H1 (cell line): ENCODE measurements around the gene SIKE1. TPM values are rescaled to one million over a fixed set of nuclear protein-coding genes. Genes with fewer than 3 reads are reported as not detected.

Source experiments
- CTCF ChIA-PET: fragments of 300-600 bp; sonication (Branson Sonifier 250); formaldehyde crosslinking; loops from one replicate; lab custom pipeline; 2021; ENCODE audit not compliant: partially characterized antibody; lab: Charles Lee
- POLR2A ChIA-PET: fragments of 300-600 bp; sonication (Branson Sonifier 250); formaldehyde crosslinking; loops from one replicate; lab custom pipeline; 2021; ENCODE audit warnings: inconsistent platforms; ENCODE audit not compliant: partially characterized antibody; lab: Charles Lee
- DNase-seq, 2 experiments: peaks; one replicate each; pipeline versions ENCODE4 v3.0.0 to v3.0.0-alpha.2; 2010 to 2022; ENCODE audit warnings: low spot score in 2 of 2, low read depth in 1 of 2, mixed read lengths in 1 of 2
- FAIRE-seq: peaks from 2 replicates; lab custom pipeline; 2011; peaks lifted over from hg19 to GRCh38; lab: Jason Lieb, UNC
- H2AFZ ChIP-seq: 2 replicates; pipeline ENCODE4 v1.8.1; 2012; ENCODE audit warnings: low read length, inconsistent platforms
- H2AK5ac ChIP-seq: 2 replicates; pipeline ENCODE4 v1.6.1; 2013; ENCODE audit warnings: low read depth, low read length
- H2BK120ac ChIP-seq: replicated peaks from 2 replicates; pipeline ENCODE3; 2013; ENCODE audit warnings: low read depth, low read length, inconsistent platforms
- H2BK12ac ChIP-seq: 2 replicates; pipeline ENCODE4 v1.6.1; 2013; ENCODE audit warnings: low read depth, low read length
- H2BK15ac ChIP-seq: 2 replicates; pipeline ENCODE4 v1.6.1; 2013; ENCODE audit warnings: low read length
- H2BK20ac ChIP-seq: 2 replicates; pipeline ENCODE4 v1.6.1; 2013; ENCODE audit warnings: low read length
- H2BK5ac ChIP-seq: 2 replicates; pipeline ENCODE4 v1.6.1; 2013; ENCODE audit warnings: low read depth, low read length
- H3K14ac ChIP-seq: 2 replicates; pipeline ENCODE4 v1.6.1; 2013; ENCODE audit warnings: inconsistent platforms; ENCODE audit not compliant: insufficient read length
- H3K18ac ChIP-seq: 2 replicates; pipeline ENCODE4 v1.6.1; 2013; ENCODE audit warnings: low read length; ENCODE audit errors: extremely low read depth
- H3K23ac ChIP-seq: 2 replicates; pipeline ENCODE4 v1.6.1; 2013; ENCODE audit warnings: inconsistent platforms; ENCODE audit not compliant: insufficient read length
- H3K23me2 ChIP-seq: 2 replicates; pipeline ENCODE4 v1.6.1; 2013; ENCODE audit warnings: low read depth, low read length
- H3K27ac ChIP-seq: 2 replicates; pipeline ENCODE4 v1.6.1; 2011; ENCODE audit warnings: low read depth, low read length, inconsistent platforms
- H3K27me3 ChIP-seq, 4 experiments: replicated peaks in 1 of 4; 1 replicate in 1 of 4; 2 replicates in 3 of 4; pipeline versions ENCODE4 v1.6.1 to v1.8.1; 2011 to 2013; ENCODE audit warnings: low read length in 3 of 4, mild to moderate bottlenecking in 3 of 4, inconsistent platforms in 2 of 4, mixed read lengths in 2 of 4, moderate library complexity in 1 of 4; ENCODE audit not compliant: control insufficient read depth in 3 of 4, insufficient read depth in 3 of 4; ENCODE audit errors: extremely low read depth in 1 of 4
- H3K36me3 ChIP-seq, 4 experiments: 2 replicates each; pipeline versions ENCODE4 v1.6.1 to v1.8.1; 2011 to 2013; ENCODE audit warnings: mild to moderate bottlenecking in 4 of 4, low read length in 3 of 4, moderate library complexity in 2 of 4, control low read depth in 1 of 4, inconsistent platforms in 1 of 4; ENCODE audit not compliant: insufficient read depth in 4 of 4, control insufficient read depth in 2 of 4
- H3K4ac ChIP-seq: replicated peaks from 2 replicates; pipeline ENCODE3; 2013; ENCODE audit warnings: low read length, low read depth, mixed read lengths, inconsistent platforms; ENCODE audit not compliant: insufficient read length
- H3K4me1 ChIP-seq, 4 experiments: replicated peaks in 1 of 4; 1 replicate in 1 of 4; 2 replicates in 3 of 4; pipeline versions ENCODE4 v1.6.1 to v1.8.1; 2011 to 2013; ENCODE audit warnings: low read length in 3 of 4, inconsistent platforms in 2 of 4, mixed read lengths in 1 of 4; ENCODE audit not compliant: insufficient read depth in 4 of 4, control insufficient read depth in 3 of 4
- H3K4me2 ChIP-seq, 2 experiments: 2 replicates each; pipeline versions ENCODE4 v1.6.1 to v1.8.1; 2011 to 2013; ENCODE audit warnings: low read depth in 2 of 2, low read length in 2 of 2, control low read depth in 1 of 2, inconsistent platforms in 1 of 2, mild to moderate bottlenecking in 1 of 2; ENCODE audit not compliant: insufficient read depth in 1 of 2
- H3K4me3 ChIP-seq, 4 experiments: fragments of 200-600, 300-600 bp in 1 of 4; sonication (generic), shearing (Covaris generic), sonication (Bioruptor Twin) in 1 of 4; 2 replicates each; pipeline versions ENCODE4 v1.5.1 to v1.8.1; 2011 to 2016; ENCODE audit warnings: low read length in 4 of 4, low read depth in 3 of 4, control low read depth in 2 of 4, inconsistent platforms in 2 of 4, mild to moderate bottlenecking in 2 of 4, mixed read lengths in 1 of 4, moderate library complexity in 1 of 4; ENCODE audit not compliant: insufficient read depth in 2 of 4; ENCODE audit errors: extremely low read depth in 1 of 4
- H3K56ac ChIP-seq: replicated peaks from 2 replicates; pipeline ENCODE3; 2013; ENCODE audit warnings: low read depth, mild to moderate bottlenecking, mixed read lengths, low read length, inconsistent platforms; ENCODE audit not compliant: insufficient read length
- H3K79me1 ChIP-seq: 2 replicates; pipeline ENCODE4 v1.6.1; 2013; ENCODE audit warnings: low read depth, low read length, control low read depth
- H3K79me2 ChIP-seq, 2 experiments: 2 replicates each; pipeline versions ENCODE4 v1.6.1 to v1.8.1; 2012 to 2013; ENCODE audit warnings: low read length in 2 of 2, mild to moderate bottlenecking in 2 of 2, inconsistent platforms in 1 of 2; ENCODE audit not compliant: insufficient read depth in 2 of 2, control insufficient read depth in 1 of 2
- H3K9ac ChIP-seq, 4 experiments: replicated peaks in 1 of 4; 1 replicate in 1 of 4; 2 replicates in 3 of 4; pipeline versions ENCODE4 v1.6.1 to v1.8.1; 2011 to 2013; ENCODE audit warnings: low read depth in 3 of 4, low read length in 3 of 4, control low read depth in 2 of 4, mild to moderate bottlenecking in 2 of 4, moderate library complexity in 2 of 4, inconsistent platforms in 1 of 4; ENCODE audit errors: extremely low read depth in 1 of 4
- H3K9me3 ChIP-seq, 2 experiments: 2 replicates each; pipeline versions ENCODE4 v1.6.1 to v1.8.1; 2012 to 2013; ENCODE audit warnings: mild to moderate bottlenecking in 2 of 2, moderate library complexity in 2 of 2, control low read depth in 1 of 2, inconsistent platforms in 1 of 2, low read depth in 1 of 2, low read length in 1 of 2, mixed read lengths in 1 of 2; ENCODE audit not compliant: insufficient read depth in 2 of 2
- H4K20me1 ChIP-seq, 2 experiments: replicated peaks in 1 of 2; 2 replicates each; pipeline versions ENCODE3 to v1.8.1; 2011 to 2013; ENCODE audit warnings: inconsistent platforms in 2 of 2, low read length in 2 of 2, mild to moderate bottlenecking in 1 of 2; ENCODE audit not compliant: insufficient read depth in 2 of 2, control insufficient read depth in 1 of 2
- H4K5ac ChIP-seq: 2 replicates; pipeline ENCODE4 v1.6.1; 2013; ENCODE audit warnings: low read length, low read depth, mixed read lengths, inconsistent platforms; ENCODE audit not compliant: insufficient read length
- H4K8ac ChIP-seq: 2 replicates; pipeline ENCODE4 v1.8.0; 2013; ENCODE audit warnings: mild to moderate bottlenecking, moderate library complexity, low read length, inconsistent platforms; ENCODE audit not compliant: insufficient read depth; ENCODE audit errors: extremely low read depth
- H4K91ac ChIP-seq: replicated peaks from 2 replicates; pipeline ENCODE3; 2013; ENCODE audit warnings: low read length, mixed read lengths, inconsistent platforms; ENCODE audit not compliant: insufficient read length
- TCF12 ChIP-seq: IDR thresholded peaks from 2 replicates; pipeline ENCODE4 v1.6.1; 2011; ENCODE audit warnings: low read depth, mild to moderate bottlenecking, low read length
- WGBS, 2 experiments: shearing (Covaris generic) in 1 of 2; methylation state at CpG; one replicate each; pipeline versions ENCODE4 v1.1.6 to v1.1.7; 2013 to 2015; ENCODE audit warnings: low lambda C conversion rate in 2 of 2, mixed read lengths in 2 of 2, inconsistent platforms in 1 of 2, low coverage in 1 of 2, missing lambda C conversion rate in 1 of 2; ENCODE audit not compliant: insufficient replicate concordance in 2 of 2, insufficient coverage in 1 of 2, insufficient read length in 1 of 2; ENCODE audit errors: extremely low coverage in 1 of 2, missing lambda C conversion rate in 1 of 2; 5-methylcytosine and 5-hydroxymethylcytosine counted together
- polyA plus RNA-seq, 7 experiments: library from polyadenylated mRNA; depleted of rRNA in 3 of 7; stranded (reverse) in 5 of 7; unstranded in 2 of 7; fragments of >200 nt in 5 of 7; fragments of 200-250 nt in 2 of 7; gene quantifications; 1 replicate in 5 of 7; 2 replicates in 1 of 7; 4 replicates in 1 of 7; pipeline versions ENCODE4 v1.2.1 to v1.2.3, GENCODE V29; 2011 to 2013; ENCODE audit warnings: missing spikeins in 2 of 7, mixed read lengths in 2 of 7
- total RNA-seq: library from RNA; stranded (reverse); fragmentation: NEBNext Ultra II Directional; extraction: Animal tissue kit (Norgen Biotek cat#: 25700); gene quantifications from 2 replicates; pipeline ENCODE4 v1.2.1, GENCODE V29; 2021

SIKE1 gene
- total and polyA plus RNA-seq, 2 of the 8 experiments (the other 6 are each of a cell fraction or from before 2014, with no cell fraction given): 20.5 to 79.9 TPM

- H3K9ac ChIP-seq: no peak overlapping the region
- no peak overlapping the region for H4K91ac ChIP-seq
- ChIA-PET POLR2A (interaction anchor here (3.5 kb wide), 1 partner anchor 14 kb away, joined by 16 read pairs; the partner anchor contains the start of gene CSDE1), CTCF (no interaction called here)
- H2BK20ac ChIP-seq: no peak overlapping the region
- no peaks in the 10 kb centered on the region for H3K4me1 ChIP-seq
- H2AK5ac ChIP-seq: no peak overlapping the region
- H4K20me1 ChIP-seq: no peaks in the 10 kb centered on the region
- DNase-seq (no peak), FAIRE-seq (no peak)
- no peak overlapping the region for H4K5ac ChIP-seq
- H3K36me3 ChIP-seq: peaks cover 0 to 37% (median 13%) of the 10 kb centered on the region in 4 experiments; a peak in 7 of 8 replicates
- H3K27ac ChIP-seq: no peak overlapping the region
- no peak overlapping the region for H3K14ac ChIP-seq
- H3K23ac ChIP-seq: no peak overlapping the region
- no peak overlapping the region for H3K4ac ChIP-seq
- 94% methylated on average over 1 of the region's 1 CpG; no CpG with 5 or more reads in 1 of the 2 experiments for WGBS, 2 experiments
- 0 out of 4 replicates have a peak, but pooled peaks cover 0 to 2% of the 10 kb centered on the region in 2 experiments for H3K79me2 ChIP-seq
- no peak overlapping the region for H3K18ac ChIP-seq
- H3K23me2 ChIP-seq: no peaks in the 10 kb centered on the region
- H3K79me1 ChIP-seq: no peaks in the 10 kb centered on the region
- H4K8ac ChIP-seq: no peak overlapping the region
- no peak overlapping the region for H2BK12ac ChIP-seq
- H3K4me2 ChIP-seq: no peak overlapping the region
- no peak overlapping the region for H3K4me3 ChIP-seq
- no peak for TF ChIP-seq TCF12
- H3K9me3 ChIP-seq: no peaks in the 10 kb centered on the region
- no peaks in the 10 kb centered on the region for H3K27me3 ChIP-seq
- no peak overlapping the region for H3K56ac ChIP-seq
- H2BK15ac ChIP-seq: no peak overlapping the region
- no peak overlapping the region for H2BK120ac ChIP-seq
- no peak overlapping the region for H2AFZ ChIP-seq
- H2BK5ac ChIP-seq: no peak overlapping the region
Observed at GRCh38 chr1:114771992-114772391, 8.5 kb downstream of the SIKE1 start.
